ENCODE results near the gene WRAP53.

WRAP53 gene

DNA sequence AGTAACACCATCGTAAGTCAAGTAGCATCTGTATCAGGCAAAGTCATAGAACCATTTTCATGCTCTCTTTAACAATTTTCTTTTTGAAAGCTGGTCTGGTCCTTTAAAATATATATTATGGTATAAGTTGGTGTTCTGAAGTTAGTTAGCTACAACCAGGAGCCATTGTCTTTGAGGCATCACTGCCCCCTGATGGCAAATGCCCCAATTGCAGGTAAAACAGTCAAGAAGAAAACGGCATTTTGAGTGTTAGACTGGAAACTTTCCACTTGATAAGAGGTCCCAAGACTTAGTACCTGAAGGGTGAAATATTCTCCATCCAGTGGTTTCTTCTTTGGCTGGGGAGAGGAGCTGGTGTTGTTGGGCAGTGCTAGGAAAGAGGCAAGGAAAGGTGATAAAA is 15.0 kb upstream of the WRAP53 start:
- TF ChIP-seq POLR2AphosphoS5 (IDR thresholded peaks at IDR 0.05; ENCODE audit: borderline replicate concordance, low read depth, low read length), result no peak
- TF ChIP-seq FOXP2 (optimal IDR thresholded peaks at IDR 0.05; ENCODE audit: control extremely low read depth, extremely low read length, insufficient read depth), result no peak
- no peak for TF ChIP-seq EZH2 (IDR thresholded peaks at IDR 0.05)
- Histone ChIP-seq H3K4me3 (no peak overlapping the region), H3K9me3 (ENCODE audit: low read depth, low read length) (no peaks in the 10 kb centered on the region), H3K9ac (ENCODE audit: insufficient read length) (no peak overlapping the region), H3K27ac (no peak overlapping the region), H3K36me3 (ENCODE audit: insufficient read depth, low read length) (peaks cover 48% of the 10 kb centered on the region)
- no peak for DNase-seq (ENCODE audit: low read depth, low spot score)

DNA sequence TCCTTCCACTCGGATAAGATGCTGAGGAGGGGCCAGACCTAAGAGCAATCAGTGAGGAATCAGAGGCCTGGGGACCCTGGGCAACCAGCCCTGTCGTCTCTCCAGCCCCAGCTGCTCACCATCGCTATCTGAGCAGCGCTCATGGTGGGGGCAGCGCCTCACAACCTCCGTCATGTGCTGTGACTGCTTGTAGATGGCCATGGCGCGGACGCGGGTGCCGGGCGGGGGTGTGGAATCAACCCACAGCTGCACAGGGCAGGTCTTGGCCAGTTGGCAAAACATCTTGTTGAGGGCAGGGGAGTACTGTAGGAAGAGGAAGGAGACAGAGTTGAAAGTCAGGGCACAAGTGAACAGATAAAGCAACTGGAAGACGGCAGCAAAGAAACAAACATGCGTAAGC is 13.3 kb upstream of the WRAP53 start:
- no peak for DNase-seq (ENCODE audit: low read depth, low spot score)
- no peak for TF ChIP-seq FOXP2 (optimal IDR thresholded peaks at IDR 0.05; ENCODE audit: control extremely low read depth, extremely low read length, insufficient read depth)
- TF ChIP-seq EZH2 (IDR thresholded peaks at IDR 0.05), result no peak
- no peak for TF ChIP-seq POLR2AphosphoS5 (IDR thresholded peaks at IDR 0.05; ENCODE audit: borderline replicate concordance, low read depth, low read length)

DNA sequence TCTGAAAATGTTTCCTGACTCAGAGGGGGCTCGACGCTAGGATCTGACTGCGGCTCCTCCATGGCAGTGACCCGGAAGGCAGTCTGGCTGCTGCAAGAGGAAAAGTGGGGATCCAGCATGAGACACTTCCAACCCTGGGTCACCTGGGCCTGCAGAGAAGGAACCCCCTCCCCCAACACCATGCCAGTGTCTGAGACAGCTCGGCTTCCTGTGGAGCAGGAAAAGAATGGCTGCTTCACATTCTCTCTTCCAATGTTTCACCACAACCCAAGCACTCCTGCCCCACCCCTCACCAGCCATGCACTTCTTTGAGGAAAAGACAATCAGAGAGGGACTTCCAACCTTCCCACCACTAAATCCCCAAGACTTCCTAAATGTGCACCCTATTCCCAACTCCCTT is 11.7 kb upstream of the WRAP53 start:
- no peak for DNase-seq (ENCODE audit: low read depth, low spot score)
- Histone ChIP-seq H3K36me3 (ENCODE audit: insufficient read depth, low read length) (peaks cover 23% of the 10 kb centered on the region), H3K4me3 (no peak overlapping the region), H3K9ac (ENCODE audit: insufficient read length) (no peak overlapping the region), H3K9me3 (ENCODE audit: low read depth, low read length) (no peaks in the 10 kb centered on the region), H3K27ac (no peak overlapping the region)
- TF ChIP-seq FOXP2 (optimal IDR thresholded peaks at IDR 0.05; ENCODE audit: control extremely low read depth, extremely low read length, insufficient read depth) (no peak), POLR2AphosphoS5 (IDR thresholded peaks at IDR 0.05; ENCODE audit: borderline replicate concordance, low read depth, low read length) (no peak), EZH2 (IDR thresholded peaks at IDR 0.05) (no peak)

More for the DNA sequence above, 13.3 kb upstream of the WRAP53 start:
- Histone ChIP-seq H3K9ac (ENCODE audit: insufficient read length) (no peak overlapping the region), H3K27ac (no peak overlapping the region), H3K4me3 (no peak overlapping the region), H3K9me3 (ENCODE audit: low read depth, low read length) (no peaks in the 10 kb centered on the region), H3K36me3 (ENCODE audit: insufficient read depth, low read length) (peaks cover 38% of the 10 kb centered on the region)

DNA sequence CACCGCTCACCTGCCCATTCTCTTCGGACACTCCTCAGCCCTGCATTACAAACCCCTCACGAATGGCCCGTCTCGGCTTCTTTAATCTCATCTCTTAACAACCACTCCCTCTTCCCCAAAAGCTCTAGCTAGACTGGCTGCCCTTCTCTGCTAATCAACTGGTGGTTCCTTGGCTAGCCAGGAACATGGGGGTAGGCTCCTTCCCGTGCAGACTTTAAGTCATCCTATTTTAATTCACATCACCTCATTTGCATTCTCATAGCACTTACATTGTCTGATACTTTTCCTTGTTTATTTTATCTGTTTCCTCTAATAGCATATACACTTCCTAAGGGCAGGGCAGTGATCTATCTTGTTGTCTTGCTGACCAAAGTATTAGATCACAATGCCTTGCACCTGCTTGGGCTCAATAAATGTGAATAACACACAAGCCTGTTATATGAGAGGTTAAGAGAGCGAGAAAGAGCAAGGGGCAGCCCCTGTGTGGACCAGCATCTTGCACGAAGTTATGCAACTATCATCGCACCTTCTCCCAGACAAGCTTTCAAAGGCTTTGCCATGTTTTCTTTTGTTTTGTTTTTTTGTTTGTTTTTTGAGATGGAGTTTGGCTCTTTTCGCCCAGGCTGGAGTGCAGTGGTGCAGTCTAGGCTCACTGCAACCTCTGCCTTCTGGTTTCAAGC is 10.7 kb upstream of the WRAP53 start:
- Histone ChIP-seq H3K9me3 (ENCODE audit: low read depth, low read length) (no peaks in the 10 kb centered on the region), H3K9ac (ENCODE audit: insufficient read length) (no peak overlapping the region), H3K27ac (no peak overlapping the region), H3K36me3 (ENCODE audit: insufficient read depth, low read length) (peaks cover 19% of the 10 kb centered on the region), H3K4me3 (no peak overlapping the region)
- TF ChIP-seq EZH2 (IDR thresholded peaks at IDR 0.05), result no peak
- TF ChIP-seq FOXP2 (optimal IDR thresholded peaks at IDR 0.05; ENCODE audit: control extremely low read depth, extremely low read length, insufficient read depth), result no peak
- TF ChIP-seq POLR2AphosphoS5 (IDR thresholded peaks at IDR 0.05; ENCODE audit: borderline replicate concordance, low read depth, low read length), result no peak
- DNase-seq (ENCODE audit: low read depth, low spot score), result no peak

DNA sequence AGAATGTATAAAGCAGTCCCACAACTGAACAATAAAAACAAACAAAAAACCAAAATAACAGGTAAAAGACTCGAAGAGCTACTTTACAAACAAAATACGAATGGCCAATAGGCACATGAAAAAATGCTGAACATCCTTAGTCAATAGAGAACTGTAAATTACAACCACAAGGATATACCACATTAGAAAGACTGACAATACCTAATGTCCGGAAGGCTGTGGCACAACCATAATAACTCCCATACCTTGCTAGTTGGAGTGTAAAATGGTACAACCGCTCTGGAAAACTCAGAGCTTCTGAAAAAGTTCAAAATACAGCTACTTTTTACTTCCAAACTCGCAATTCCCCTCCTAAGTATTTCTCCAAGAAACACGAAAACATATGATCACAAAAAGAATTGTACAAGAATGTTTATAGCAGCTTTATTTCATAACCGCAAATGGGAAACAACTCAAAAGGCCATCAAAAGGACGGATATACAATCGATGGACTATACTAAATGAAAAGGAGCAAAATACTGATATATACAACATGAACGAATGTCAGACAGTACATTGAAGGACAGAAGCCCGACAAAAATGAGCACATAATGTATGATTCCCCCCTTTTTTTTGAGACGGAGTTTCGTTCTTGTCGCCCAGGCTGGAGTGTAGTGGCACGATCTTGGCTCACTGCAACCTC is 3.3 kb upstream of the WRAP53 start:
- H3K27ac ChIP-seq, result no peak overlapping the region

DNA sequence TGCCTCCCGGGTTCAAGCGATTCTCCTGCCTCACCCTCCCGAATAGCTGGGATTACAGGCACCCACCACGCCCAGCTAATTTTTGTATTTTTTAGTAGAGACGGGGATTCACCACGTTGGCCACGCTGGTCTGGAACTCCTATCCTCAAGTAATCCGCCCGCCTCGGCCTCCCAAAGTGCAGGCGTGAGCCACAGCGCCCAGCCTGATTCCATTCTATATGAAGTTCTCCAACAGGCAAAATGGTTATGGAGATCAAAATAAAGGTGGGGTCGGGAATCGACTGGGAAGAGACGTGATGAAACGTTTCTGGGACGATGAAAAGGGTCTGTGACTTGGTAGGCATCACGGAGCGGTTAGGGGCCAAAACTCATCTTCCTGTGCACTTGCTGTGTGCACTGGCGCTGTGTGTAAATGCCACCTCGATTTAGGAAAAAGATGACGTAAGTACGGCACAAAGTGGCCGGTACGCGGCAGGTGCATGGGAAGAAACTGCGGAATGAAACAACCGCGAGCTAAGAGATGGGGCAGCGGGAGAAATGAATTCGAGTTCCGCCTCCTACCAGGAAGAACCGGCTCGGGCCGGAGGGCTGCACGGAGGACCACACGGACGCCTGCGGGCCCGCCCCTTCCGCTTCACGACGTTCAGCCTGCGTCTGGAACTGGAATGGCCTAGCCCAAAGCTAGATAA is 2.6 kb upstream of the WRAP53 start:
- H3K36me3 ChIP-seq (ENCODE audit: insufficient read depth, low read length), result peaks cover 17% of the 10 kb centered on the region
- TF ChIP-seq EZH2 (IDR thresholded peaks at IDR 0.05) (no peak), FOXP2 (optimal IDR thresholded peaks at IDR 0.05; ENCODE audit: control extremely low read depth, extremely low read length, insufficient read depth) (no peak), POLR2AphosphoS5 (IDR thresholded peaks at IDR 0.05; ENCODE audit: borderline replicate concordance, low read depth, low read length) (no peak)
- DNase-seq (ENCODE audit: low read depth, low spot score), result peak; percentile 40
- H3K4me3 ChIP-seq, result peak overlapping the region; percentile 96
- H3K9ac ChIP-seq (ENCODE audit: insufficient read length), result peak overlapping the region; percentile 98
- H3K27ac ChIP-seq, result peak overlapping the region; percentile 99
- H3K9me3 ChIP-seq (ENCODE audit: low read depth, low read length), result no peaks in the 10 kb centered on the region

More for the DNA sequence above, 3.3 kb upstream of the WRAP53 start:
- Histone ChIP-seq H3K9ac (ENCODE audit: insufficient read length) (peak overlapping the region; percentile 98), H3K9me3 (ENCODE audit: low read depth, low read length) (no peaks in the 10 kb centered on the region), H3K4me3 (peak overlapping the region; percentile 96), H3K36me3 (ENCODE audit: insufficient read depth, low read length) (peaks cover 17% of the 10 kb centered on the region)
- TF ChIP-seq FOXP2 (optimal IDR thresholded peaks at IDR 0.05; ENCODE audit: control extremely low read depth, extremely low read length, insufficient read depth) (no peak), POLR2AphosphoS5 (IDR thresholded peaks at IDR 0.05; ENCODE audit: borderline replicate concordance, low read depth, low read length) (no peak)
- DNase-seq (ENCODE audit: low read depth, low spot score), result no peak

DNA sequence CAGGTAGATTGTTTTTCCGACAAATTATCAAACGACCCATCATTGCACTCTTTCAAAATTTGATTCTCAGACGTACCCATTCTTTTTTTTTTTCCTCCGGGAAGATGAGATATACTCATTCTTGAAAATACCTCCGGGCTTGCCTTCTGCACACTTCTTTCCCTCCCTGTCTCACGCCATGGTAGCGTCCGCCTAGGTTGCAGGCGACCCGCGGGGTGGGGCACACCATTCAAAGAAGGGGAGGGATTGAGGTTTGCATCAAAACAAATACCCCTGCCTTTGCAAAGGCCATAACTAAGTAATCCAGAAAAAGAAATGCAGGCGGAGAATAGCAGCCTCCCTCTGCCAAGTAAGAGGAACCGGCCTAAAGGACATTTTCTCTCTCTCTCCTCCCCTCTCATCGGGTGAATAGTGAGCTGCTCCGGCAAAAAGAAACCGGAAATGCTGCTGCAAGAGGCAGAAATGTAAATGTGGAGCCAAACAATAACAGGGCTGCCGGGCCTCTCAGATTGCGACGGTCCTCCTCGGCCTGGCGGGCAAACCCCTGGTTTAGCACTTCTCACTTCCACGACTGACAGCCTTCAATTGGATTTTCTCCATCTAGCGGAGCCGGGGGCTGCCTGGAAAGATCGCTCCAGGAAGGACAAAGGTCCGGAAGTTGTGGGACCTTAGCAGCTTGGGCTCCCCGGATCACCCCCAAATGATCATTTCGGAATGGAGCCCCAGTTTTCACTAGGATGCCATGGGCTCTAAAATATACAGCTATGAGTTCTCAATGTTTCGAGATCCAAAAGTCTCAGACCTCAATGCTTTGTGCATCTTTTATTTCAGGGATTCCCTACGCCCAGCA is 1.8 kb upstream of the WRAP53 start:
- Histone ChIP-seq H3K36me3 (ENCODE audit: insufficient read depth, low read length) (peaks cover 17% of the 10 kb centered on the region), H3K27ac (peak overlapping the region; percentile 99), H3K9me3 (ENCODE audit: low read depth, low read length) (no peaks in the 10 kb centered on the region), H3K4me3 (peak overlapping the region; percentile 96), H3K9ac (ENCODE audit: insufficient read length) (peak overlapping the region; percentile 98)
- peak; percentile 55 for TF ChIP-seq POLR2AphosphoS5 (IDR thresholded peaks at IDR 0.05; ENCODE audit: borderline replicate concordance, low read depth, low read length)
- no peak for TF ChIP-seq FOXP2 (optimal IDR thresholded peaks at IDR 0.05; ENCODE audit: control extremely low read depth, extremely low read length, insufficient read depth)
- no peak for TF ChIP-seq EZH2 (IDR thresholded peaks at IDR 0.05)
- DNase-seq (ENCODE audit: low read depth, low spot score), result peak; percentile 57

Measured in SK-N-MC (cell line).